H9 (cell line): ENCODE measurements around the gene WIPF2. TPM values are rescaled to one million over a fixed set of nuclear protein-coding genes. Genes with fewer than 3 reads are reported as not detected.

Source experiments
- DNase-seq: peaks from one replicate; pipeline ENCODE4 v3.0.0-alpha.2; 2017
- H2AFZ ChIP-seq: one replicate; pipeline ENCODE4 v1.6.1; 2013; ENCODE audit warnings: mild to moderate bottlenecking, low read length, control low read depth, moderate library complexity
- H2AK5ac ChIP-seq: 2 replicates; pipeline ENCODE4 v1.6.1; 2013; ENCODE audit warnings: low read length, control low read depth, mixed read lengths; ENCODE audit not compliant: insufficient read length
- H2BK120ac ChIP-seq: one replicate; pipeline ENCODE4 v1.6.1; 2013; ENCODE audit warnings: low read depth, mild to moderate bottlenecking, low read length, control low read depth, inconsistent platforms; ENCODE audit not compliant: poor library complexity, severe bottlenecking
- H2BK12ac ChIP-seq: 2 replicates; pipeline ENCODE4 v1.6.1; 2013; ENCODE audit warnings: low read length, control low read depth, mixed read lengths, low read depth; ENCODE audit not compliant: insufficient read length
- H2BK15ac ChIP-seq: 2 replicates; pipeline ENCODE4 v1.6.1; 2013; ENCODE audit warnings: low read depth, low read length, control low read depth
- H2BK20ac ChIP-seq: one replicate; pipeline ENCODE4 v1.6.1; 2013; ENCODE audit warnings: low read depth, mild to moderate bottlenecking, low read length, control low read depth, inconsistent platforms; ENCODE audit not compliant: poor library complexity, severe bottlenecking
- H2BK5ac ChIP-seq: 2 replicates; pipeline ENCODE4 v1.6.1; 2013; ENCODE audit warnings: low read length, control low read depth, mixed read lengths; ENCODE audit not compliant: insufficient read length
- H3K14ac ChIP-seq: 2 replicates; pipeline ENCODE4 v1.6.1; 2013; ENCODE audit warnings: low read length, control low read depth; ENCODE audit not compliant: insufficient read depth
- H3K18ac ChIP-seq: 2 replicates; pipeline ENCODE4 v1.6.1; 2013; ENCODE audit warnings: low read depth, mild to moderate bottlenecking, mixed read lengths, low read length, control low read depth; ENCODE audit not compliant: insufficient read length
- H3K23ac ChIP-seq: 2 replicates; pipeline ENCODE4 v1.6.1; 2013; ENCODE audit warnings: low read length, control low read depth, mixed read lengths, low read depth; ENCODE audit not compliant: insufficient read length
- H3K23me2 ChIP-seq: 2 replicates; pipeline ENCODE4 v1.6.1; 2013; ENCODE audit warnings: low read depth, mild to moderate bottlenecking, mixed read lengths, low read length, control low read depth; ENCODE audit not compliant: insufficient read length, poor library complexity, severe bottlenecking
- H3K27ac ChIP-seq: 2 replicates; pipeline ENCODE4 v1.5.1; 2013; ENCODE audit warnings: low read length, control low read depth, mixed read lengths, low read depth; ENCODE audit not compliant: insufficient read length
- H3K27me3 ChIP-seq: 2 replicates; pipeline ENCODE4 v1.6.1; 2013; ENCODE audit warnings: low read length, control low read depth, inconsistent platforms; ENCODE audit not compliant: insufficient read depth
- H3K4ac ChIP-seq: 2 replicates; pipeline ENCODE4 v1.6.1; 2013; ENCODE audit warnings: low read depth, mild to moderate bottlenecking, control low read depth, inconsistent platforms, low read length, moderate library complexity
- H3K4me1 ChIP-seq: 2 replicates; pipeline ENCODE4 v1.6.1; 2013; ENCODE audit warnings: low read length, control low read depth, inconsistent platforms; ENCODE audit not compliant: insufficient read depth
- H3K4me2 ChIP-seq: 2 replicates; pipeline ENCODE4 v1.6.1; 2013; ENCODE audit warnings: low read length, control low read depth, mixed read lengths; ENCODE audit not compliant: insufficient read length, insufficient read depth
- H3K56ac ChIP-seq: 2 replicates; pipeline ENCODE4 v1.6.1; 2013; ENCODE audit warnings: low read depth, mild to moderate bottlenecking, mixed read lengths, low read length, control low read depth; ENCODE audit not compliant: insufficient read length
- H3K79me1 ChIP-seq: 2 replicates; pipeline ENCODE4 v1.6.1; 2013; ENCODE audit warnings: low read depth, mild to moderate bottlenecking, moderate library complexity, low read length, control low read depth, inconsistent platforms; ENCODE audit not compliant: insufficient read depth, poor library complexity, severe bottlenecking
- H3K79me2 ChIP-seq: 2 replicates; pipeline ENCODE4 v1.6.1; 2013; ENCODE audit warnings: low read length, control low read depth, inconsistent platforms; ENCODE audit not compliant: insufficient read depth
- H3K9ac ChIP-seq: 2 replicates; pipeline ENCODE4 v1.6.1; 2013; ENCODE audit warnings: low read length, control low read depth, mixed read lengths; ENCODE audit not compliant: insufficient read length; ENCODE audit errors: extremely low read depth
- H3K9me3 ChIP-seq: one replicate; pipeline ENCODE4 v1.6.1; 2013; ENCODE audit warnings: low read depth, low read length, inconsistent platforms; ENCODE audit not compliant: control insufficient read depth
- H3T11ph ChIP-seq: one replicate; pipeline ENCODE4 v1.6.1; 2013; ENCODE audit warnings: mild to moderate bottlenecking, low read length, control low read depth, inconsistent platforms
- H4K20me1 ChIP-seq: one replicate; pipeline ENCODE4 v1.6.1; 2013; ENCODE audit not compliant: control insufficient read depth, insufficient read length, insufficient read depth
- H4K5ac ChIP-seq: 2 replicates; pipeline ENCODE4 v1.6.1; 2013; ENCODE audit warnings: low read depth, mild to moderate bottlenecking, mixed read lengths, low read length, control low read depth; ENCODE audit not compliant: insufficient read length
- H4K8ac ChIP-seq: replicated peaks from 2 replicates; pipeline ENCODE4 v1.6.1; 2013; ENCODE audit warnings: low read length, control low read depth, mixed read lengths, low read depth; ENCODE audit not compliant: insufficient read length
- H4K91ac ChIP-seq: 2 replicates; pipeline ENCODE4 v1.6.1; 2013; ENCODE audit warnings: low read depth, mild to moderate bottlenecking, moderate library complexity, mixed read lengths, low read length, control low read depth; ENCODE audit not compliant: insufficient read length
- H3K27ac Mint-ChIP-seq, 3 experiments: 2 replicates in 2 of 3; 3 replicates in 1 of 3; pipeline ENCODE4 v1.8.0; 2020 to 2021; ENCODE audit warnings: mixed read lengths in 3 of 3, mild to moderate bottlenecking in 1 of 3, moderate library complexity in 1 of 3
- H3K27me3 Mint-ChIP-seq: 2 replicates; pipeline ENCODE4 v1.8.0; 2021; ENCODE audit warnings: low read depth, mild to moderate bottlenecking, moderate library complexity, mixed read lengths
- H3K36me3 Mint-ChIP-seq, 3 experiments: 2 replicates in 2 of 3; 3 replicates in 1 of 3; pipeline ENCODE4 v1.8.0; 2020 to 2021; ENCODE audit warnings: low read depth in 3 of 3, mixed read lengths in 3 of 3; ENCODE audit not compliant: insufficient read depth in 1 of 3
- H3K4me1 Mint-ChIP-seq, 2 experiments: 2 replicates each; pipeline ENCODE4 v1.8.0; 2020; ENCODE audit warnings: mixed read lengths in 2 of 2
- H3K4me3 Mint-ChIP-seq, 2 experiments: 2 replicates in 1 of 2; 3 replicates in 1 of 2; pipeline ENCODE4 v1.8.0; 2020 to 2021; ENCODE audit warnings: mild to moderate bottlenecking in 2 of 2, mixed read lengths in 2 of 2, moderate library complexity in 1 of 2
- H3K9me3 Mint-ChIP-seq, 2 experiments: 2 replicates in 1 of 2; 3 replicates in 1 of 2; pipeline ENCODE4 v1.8.0; 2020; ENCODE audit warnings: mild to moderate bottlenecking in 2 of 2, mixed read lengths in 2 of 2, moderate library complexity in 1 of 2
- WGBS: extraction: QIAGEN DNeasy Blood & Tissue Kit; methylation state at CpG from one replicate; pipeline ENCODE4 v1.1.7; 2013; ENCODE audit warnings: missing lambda C conversion rate, low lambda C conversion rate, mixed read lengths; ENCODE audit not compliant: insufficient read length; ENCODE audit errors: extremely low coverage; 5-methylcytosine and 5-hydroxymethylcytosine counted together
- total RNA-seq: library from RNA; stranded (reverse); gene quantifications from 2 replicates; pipeline ENCODE4 v1.2.1, GENCODE V29; 2021
- TF ChIP-seq, protein P1 (sequence below): fragments of 200-600 bp; sonication (generic); conservative IDR thresholded peaks from 3 replicates; pipeline ENCODE4 v1.8.0; 2021; ENCODE audit warnings: antibody characterized with exemption, mild to moderate bottlenecking

Gene WIPF2
- total RNA-seq, 1 experiment from 2014 or later = 24.2 TPM

DNA sequence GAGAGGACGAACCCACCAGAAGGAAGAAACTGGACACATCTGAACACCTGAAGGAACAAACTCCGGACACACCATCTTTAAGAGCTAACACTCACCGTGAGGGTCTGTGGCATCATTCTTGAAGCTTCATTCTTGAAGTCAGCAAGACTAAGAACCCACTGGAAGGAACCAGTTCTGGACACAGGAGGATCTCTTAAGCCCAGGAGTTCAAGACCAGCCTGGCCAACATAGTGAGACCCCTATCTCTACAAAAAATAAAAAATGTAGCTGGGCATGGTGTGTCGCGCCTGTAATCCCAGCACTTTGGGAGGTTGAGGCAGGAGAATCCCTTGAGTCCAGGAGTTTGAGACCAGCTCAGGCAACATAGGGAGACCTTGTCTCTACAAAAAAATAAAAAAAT is 20.5 kb upstream of the WIPF2 start:
- no peak overlapping the region for H3T11ph ChIP-seq
- no peak overlapping the region for H3K56ac ChIP-seq
- no peak overlapping the region for H3K27ac ChIP-seq
- H3K4me3 Mint-ChIP-seq = no peak overlapping the region
- no peak overlapping the region for H3K4ac ChIP-seq
- H3K79me1 ChIP-seq = no peaks in the 10 kb centered on the region
- no peak for DNase-seq
- H3K4me2 ChIP-seq = no peak overlapping the region
- no peak overlapping the region for H4K8ac ChIP-seq
- H3K4me1 ChIP-seq = no peaks in the 10 kb centered on the region
- no peaks in the 10 kb centered on the region for H3K27me3 ChIP-seq
- H2BK12ac ChIP-seq = no peak overlapping the region
- H2BK5ac ChIP-seq = no peak overlapping the region
- no peaks in the 10 kb centered on the region for H3K9me3 ChIP-seq
- H4K91ac ChIP-seq = no peak overlapping the region
- H4K5ac ChIP-seq = no peak overlapping the region
- no peak overlapping the region for H3K23ac ChIP-seq
- H3K4me1 Mint-ChIP-seq = peaks cover 3 to 14% of the 10 kb centered on the region in 2 experiments
- no peak overlapping the region for H2BK120ac ChIP-seq
- peaks cover 7% of the 10 kb centered on the region for H3K27me3 Mint-ChIP-seq
- no peaks in the 10 kb centered on the region for H3K9me3 Mint-ChIP-seq
- H3K27ac Mint-ChIP-seq = no peak overlapping the region; a peak in 1 of 7 replicates
- H3K14ac ChIP-seq = no peak overlapping the region
- no peaks in the 10 kb centered on the region for H3K79me2 ChIP-seq
- no peak overlapping the region for H2AK5ac ChIP-seq
- no peak overlapping the region for H2BK20ac ChIP-seq
- H4K20me1 ChIP-seq = no peaks in the 10 kb centered on the region
- no CpG with 5 or more reads among the region's 5 CpGs for WGBS
- H2AFZ ChIP-seq = no peak overlapping the region
- H3K18ac ChIP-seq = no peak overlapping the region
- H3K9ac ChIP-seq = no peak overlapping the region
- no peak overlapping the region for H2BK15ac ChIP-seq
- no peaks in the 10 kb centered on the region for H3K23me2 ChIP-seq
- TF ChIP-seq, protein P1, sequence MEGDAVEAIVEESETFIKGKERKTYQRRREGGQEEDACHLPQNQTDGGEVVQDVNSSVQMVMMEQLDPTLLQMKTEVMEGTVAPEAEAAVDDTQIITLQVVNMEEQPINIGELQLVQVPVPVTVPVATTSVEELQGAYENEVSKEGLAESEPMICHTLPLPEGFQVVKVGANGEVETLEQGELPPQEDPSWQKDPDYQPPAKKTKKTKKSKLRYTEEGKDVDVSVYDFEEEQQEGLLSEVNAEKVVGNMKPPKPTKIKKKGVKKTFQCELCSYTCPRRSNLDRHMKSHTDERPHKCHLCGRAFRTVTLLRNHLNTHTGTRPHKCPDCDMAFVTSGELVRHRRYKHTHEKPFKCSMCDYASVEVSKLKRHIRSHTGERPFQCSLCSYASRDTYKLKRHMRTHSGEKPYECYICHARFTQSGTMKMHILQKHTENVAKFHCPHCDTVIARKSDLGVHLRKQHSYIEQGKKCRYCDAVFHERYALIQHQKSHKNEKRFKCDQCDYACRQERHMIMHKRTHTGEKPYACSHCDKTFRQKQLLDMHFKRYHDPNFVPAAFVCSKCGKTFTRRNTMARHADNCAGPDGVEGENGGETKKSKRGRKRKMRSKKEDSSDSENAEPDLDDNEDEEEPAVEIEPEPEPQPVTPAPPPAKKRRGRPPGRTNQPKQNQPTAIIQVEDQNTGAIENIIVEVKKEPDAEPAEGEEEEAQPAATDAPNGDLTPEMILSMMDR = no peak
- H3K36me3 Mint-ChIP-seq = peaks cover 0 to 5% (median 4%) of the 10 kb centered on the region in 3 experiments; a peak in 5 of 7 replicates
